C4-2B (cell line): ENCODE data around the gene SLC22A15.

ENCODE experiments used
- CTCF ChIP-seq: fragments of 450-650 bp; conservative IDR thresholded peaks from 2 replicates; pipeline ENCODE4 v1.5.1; 2017; ENCODE audit warnings: mild to moderate bottlenecking
- ZFX ChIP-seq: fragments of 450-650 bp; IDR thresholded peaks from 2 replicates; pipeline ENCODE4 v1.6.1; 2017

- TF ChIP-seq CTCF, result no peak
- no peak for TF ChIP-seq ZFX
Observed at GRCh38 chr1:115939455-115939854, 36.9 kb upstream of the SLC22A15 start.
